SH-SY5Y (cell line): ENCODE results near the gene TMEM250.

Experiments used
- GATA2 ChIP-seq: IDR thresholded peaks from 2 replicates; pipeline ENCODE4 v1.6.1; 2011; ENCODE audit warnings: mild to moderate bottlenecking, low read depth, low read length
- GATA3 ChIP-seq: IDR thresholded peaks from 2 replicates; pipeline ENCODE4 v1.6.1; 2011; ENCODE audit warnings: low read depth, mild to moderate bottlenecking, low read length, moderate library complexity

DNA sequence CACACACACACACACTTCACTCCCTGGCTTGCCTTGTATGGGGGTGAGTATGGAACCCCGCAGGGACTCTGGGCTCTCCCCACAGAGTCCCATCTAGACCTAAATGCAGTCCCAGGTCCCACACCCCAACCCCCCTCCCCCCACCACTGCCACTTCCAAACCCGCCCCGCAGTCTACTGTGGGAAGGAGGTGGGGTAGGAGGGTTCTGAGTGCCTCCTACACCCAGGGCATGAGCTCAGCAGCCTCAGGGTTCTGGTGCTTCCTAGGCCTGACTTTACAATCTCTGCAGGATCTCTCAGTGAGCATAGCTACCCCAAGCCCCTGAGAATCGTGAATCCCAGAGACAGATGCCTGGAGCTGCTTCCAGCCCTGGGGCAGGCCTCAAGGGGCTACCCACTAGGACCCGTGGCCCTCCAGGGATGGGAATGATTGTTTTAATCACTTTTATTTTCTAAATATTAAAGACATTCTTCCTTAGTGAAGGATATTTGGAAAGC is 22.1 kb downstream of the TMEM250 start:
- TF ChIP-seq GATA2, result no peak
- no peak for TF ChIP-seq GATA3
